Fibroblast of pulmonary artery (primary cell): Measurements from ENCODE around the gene EYA2.
A peak's percentile ranks its signal among the peaks of the same experiment; 100 is the strongest.

Source experiments
- DNase-seq: peaks from one replicate; pipeline ENCODE4 v3.0.0-alpha.2; 2010; ENCODE audit warnings: low read depth
- H3K4me3 ChIP-seq: replicated peaks from 2 replicates; pipeline ENCODE4 v1.5.1; 2011; ENCODE audit warnings: low read depth, mild to moderate bottlenecking, control low read depth, low read length, moderate library complexity
- CTCF ChIP-seq: IDR thresholded peaks from 2 replicates; pipeline ENCODE4 v1.5.1; 2011; ENCODE audit warnings: mild to moderate bottlenecking, control low read depth, low read length, inconsistent platforms; ENCODE audit errors: missing control alignments

Gene EYA2

GRCh38 chr20:47225458-47225857 lies 330.8 kb downstream of the EYA2 start:
- no peak for TF ChIP-seq CTCF

GRCh38 chr20:47227119-47227518 lies 332.5 kb downstream of the EYA2 start:
- TF ChIP-seq CTCF: no peak
- no peak overlapping the region for H3K4me3 ChIP-seq
- no peak for DNase-seq

More at GRCh38 chr20:47225458-47225857, 330.8 kb downstream of the EYA2 start:
- DNase-seq: no peak
- no peak overlapping the region for H3K4me3 ChIP-seq

GRCh38 chr20:47227576-47227975 lies 332.9 kb downstream of the EYA2 start:
- H3K4me3 ChIP-seq: no peak overlapping the region
- DNase-seq: no peak
- no peak for TF ChIP-seq CTCF

GRCh38 chr20:47228654-47229053 lies 334.0 kb downstream of the EYA2 start:
- DNase-seq: no peak
- H3K4me3 ChIP-seq: no peak overlapping the region
- no peak for TF ChIP-seq CTCF

GRCh38 chr20:47230811-47231256 lies 336.2 kb downstream of the EYA2 start:
- no peak overlapping the region for H3K4me3 ChIP-seq
- TF ChIP-seq CTCF: no peak
- no peak for DNase-seq

- DNase-seq: peak; percentile 63
- TF ChIP-seq CTCF: no peak
- H3K4me3 ChIP-seq: no peak overlapping the region
These were observed 336.9 kb downstream of the EYA2 start for GRCh38 chr20:47231382-47232039.

GRCh38 chr20:47232518-47232917 lies 337.9 kb downstream of the EYA2 start:
- DNase-seq: no peak
- no peak overlapping the region for H3K4me3 ChIP-seq
- no peak for TF ChIP-seq CTCF
